22Rv1 (cell line): ENCODE results near the gene MICU1.

Source experiments
- CTCF ChIP-seq: fragments of 450-650 bp; IDR thresholded peaks from 2 replicates; pipeline ENCODE4 v1.5.1; 2017; ENCODE audit warnings: mild to moderate bottlenecking
- ZFX ChIP-seq: fragments of 450-650 bp; IDR thresholded peaks from 2 replicates; pipeline ENCODE4 v1.6.1; 2017; ENCODE audit warnings: antibody characterized with exemption, borderline replicate concordance

- TF ChIP-seq CTCF (no peak), ZFX (no peak)
Measured at GRCh38 chr10:72477463-72477862, 148.4 kb downstream of the MICU1 start.
